ENCODE measurements around the gene FADS2.

DNA sequence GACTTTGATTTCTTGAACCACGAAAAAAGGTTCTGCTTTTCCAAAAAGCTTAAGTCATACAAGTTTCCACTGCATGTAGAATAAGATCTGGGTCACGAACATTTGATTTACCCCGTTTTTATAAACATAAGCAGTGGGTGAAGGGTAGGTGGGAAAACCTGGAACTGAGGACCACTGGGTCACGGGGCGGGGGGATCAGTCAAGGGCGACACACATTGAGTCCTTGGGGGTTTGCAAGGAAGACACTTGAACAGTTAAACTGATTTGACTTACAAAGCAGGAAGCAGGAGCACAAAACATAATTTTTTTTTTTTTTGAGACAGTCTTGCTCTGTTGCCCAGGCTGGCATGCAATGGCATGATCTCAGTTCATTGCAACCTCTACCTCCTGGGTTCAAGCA, 52.4 kb downstream of the FADS2 start:
- TF ChIP-seq CTCF (IDR thresholded peaks at IDR 0.05; ENCODE audit: low read depth, low read length): no peak
- no peak for TF ChIP-seq EZH2phosphoT487 (IDR thresholded peaks at IDR 0.05; ENCODE audit: low read depth)

Measured in OCI-LY3 (cell line).